Endothelial cell of umbilical vein (primary cell): ENCODE measurements around the gene KAZN. TPM values are rescaled to one million over a fixed set of nuclear protein-coding genes. Genes with fewer than 3 reads are reported as not detected.

ENCODE experiments used
- BruUV-seq: library from RNA; stranded (reverse); fragments of 400-500 nt; replicated peaks from 2 replicates; lab custom pipeline; 2021; lab: Mats Ljungman, UMichigan
- CTCF ChIA-PET: fragments of 300-600, 350-600 bp; sonication (Branson Sonifier 250); formaldehyde crosslinking; loops from one replicate; lab custom pipeline; 2021; ENCODE audit warnings: antibody characterized with exemption, inconsistent platforms; lab: Charles Lee
- POLR2A ChIA-PET: fragments of 300-600, 350-600 bp; sonication (Branson Sonifier 250); formaldehyde crosslinking; loops from one replicate; lab custom pipeline; 2021; ENCODE audit warnings: antibody characterized with exemption, inconsistent platforms; lab: Charles Lee
- DNase-seq: peaks from one replicate; pipeline ENCODE4 v3.0.0-alpha.2; 2011; ENCODE audit warnings: low read depth, low spot score
- FAIRE-seq: peaks from 2 replicates; lab custom pipeline; 2011; peaks lifted over from hg19 to GRCh38; lab: Jason Lieb, UNC
- H2AFZ ChIP-seq: 2 replicates; pipeline ENCODE4 v1.6.0; 2012; ENCODE audit warnings: low read depth, low read length, control low read depth, inconsistent platforms
- H3K27ac ChIP-seq: 2 replicates; pipeline ENCODE4 v1.5.1; 2011; ENCODE audit warnings: low read depth, mild to moderate bottlenecking, control low read depth, low read length, moderate library complexity; ENCODE audit not compliant: insufficient read depth
- H3K27me3 ChIP-seq, 2 experiments: 2 replicates each; pipeline versions ENCODE4 v1.6.0 to v1.6.1; 2011; ENCODE audit warnings: low read length in 2 of 2, mixed read lengths in 1 of 2; ENCODE audit not compliant: control insufficient read depth in 2 of 2, insufficient read depth in 2 of 2
- H3K36me3 ChIP-seq, 2 experiments: 2 replicates in 1 of 2; 3 replicates in 1 of 2; pipeline ENCODE4 v1.5.1; 2011; ENCODE audit warnings: low read length in 2 of 2, mild to moderate bottlenecking in 1 of 2, moderate library complexity in 1 of 2; ENCODE audit not compliant: control insufficient read depth in 2 of 2, insufficient read depth in 2 of 2; ENCODE audit errors: extremely low read depth in 1 of 2
- H3K4me1 ChIP-seq: 3 replicates; pipeline ENCODE4 v1.5.1; 2011; ENCODE audit warnings: mild to moderate bottlenecking, low read length; ENCODE audit not compliant: control insufficient read depth, insufficient read depth; ENCODE audit errors: extremely low read depth
- H3K4me2 ChIP-seq: 2 replicates; pipeline ENCODE4 v1.6.1; 2011; ENCODE audit warnings: low read length, control low read depth, mixed read lengths; ENCODE audit not compliant: insufficient read depth
- H3K4me3 ChIP-seq, 3 experiments: fragments of 200-600 bp in 1 of 3; sonication (generic), shearing (Covaris generic) in 1 of 3; replicated peaks in 1 of 3; 2 replicates each; pipeline ENCODE4 v1.5.1; 2011 to 2016; ENCODE audit warnings: control low read depth in 3 of 3, low read length in 3 of 3, mild to moderate bottlenecking in 2 of 3, inconsistent platforms in 1 of 3, low read depth in 1 of 3, moderate library complexity in 1 of 3; ENCODE audit not compliant: insufficient read depth in 1 of 3
- H3K79me2 ChIP-seq: 2 replicates; pipeline ENCODE4 v1.6.0; 2012; ENCODE audit warnings: low read length, inconsistent platforms; ENCODE audit not compliant: control insufficient read depth, insufficient read depth
- H3K9ac ChIP-seq: replicated peaks from 2 replicates; pipeline ENCODE3; 2011; ENCODE audit warnings: low read length, control low read depth; ENCODE audit not compliant: insufficient read depth; ENCODE audit errors: extremely low read depth
- H3K9me1 ChIP-seq: replicated peaks from 3 replicates; pipeline ENCODE4 v1.6.0; 2011; ENCODE audit warnings: mild to moderate bottlenecking, low read length; ENCODE audit not compliant: control insufficient read depth, insufficient read depth; ENCODE audit errors: extremely low read depth
- H3K9me3 ChIP-seq: replicated peaks from 2 replicates; pipeline ENCODE4 v1.5.1; 2012; ENCODE audit warnings: low read length, inconsistent platforms; ENCODE audit not compliant: control insufficient read depth, insufficient read depth
- H4K20me1 ChIP-seq: replicated peaks from 2 replicates; pipeline ENCODE3; 2011; ENCODE audit warnings: mild to moderate bottlenecking, low read length; ENCODE audit not compliant: control insufficient read depth, insufficient read depth; ENCODE audit errors: extremely low read depth
- CTCF ChIP-seq, 2 donors: IDR thresholded peaks; 1 replicate in 1 of 2; 2 replicates in 1 of 2; pipeline ENCODE4 v1.5.1; 2011; ENCODE audit warnings: low read length in 2 of 2, mild to moderate bottlenecking in 2 of 2, moderate library complexity in 2 of 2, control low read depth in 1 of 2, inconsistent platforms in 1 of 2, low read depth in 1 of 2; ENCODE audit not compliant: insufficient read depth in 1 of 2; ENCODE audit errors: extremely low read depth in 1 of 2
- EZH2 ChIP-seq: IDR thresholded peaks from 2 replicates; pipeline ENCODE4 v1.6.1; 2012; ENCODE audit warnings: borderline replicate concordance, low read depth, mild to moderate bottlenecking, moderate library complexity, low read length, inconsistent platforms; ENCODE audit not compliant: severe bottlenecking
- FOS ChIP-seq: IDR thresholded peaks from 2 replicates; pipeline ENCODE4 v1.6.1; 2011; ENCODE audit warnings: mild to moderate bottlenecking, low read length, moderate library complexity, borderline replicate concordance; ENCODE audit not compliant: insufficient read depth
- GATA2 ChIP-seq: IDR thresholded peaks from 2 replicates; pipeline ENCODE4 v1.7.0; 2011; ENCODE audit warnings: low read depth, mild to moderate bottlenecking, moderate library complexity, mixed read lengths, low read length; ENCODE audit not compliant: insufficient read length, insufficient read depth
- JUN ChIP-seq: IDR thresholded peaks from 2 replicates; pipeline ENCODE4 v1.6.1; 2011; ENCODE audit warnings: borderline replicate concordance, low read depth; ENCODE audit not compliant: insufficient read length, insufficient read depth
- MAX ChIP-seq: IDR thresholded peaks from 2 replicates; pipeline ENCODE4 v1.6.1; 2011; ENCODE audit not compliant: insufficient read depth, insufficient read length
- MYC ChIP-seq: IDR thresholded peaks from one replicate; pipeline ENCODE4 v1.6.1; 2011; ENCODE audit warnings: mild to moderate bottlenecking, low read depth, low read length
- POLR2A ChIP-seq: IDR thresholded peaks from 2 replicates; pipeline ENCODE4 v1.6.1; 2012; ENCODE audit warnings: low read depth, mild to moderate bottlenecking, control low read depth, low read length
- POLR2AphosphoS5 ChIP-seq: IDR thresholded peaks from 2 replicates; pipeline ENCODE4 v1.6.1; 2012; ENCODE audit warnings: low read depth, mild to moderate bottlenecking, control low read depth, low read length, moderate library complexity; ENCODE audit not compliant: insufficient read depth
- dilution Hi-C: fragments of 300-500 bp; cut with MboI; formaldehyde crosslinking; loops from one replicate; pipeline ENCODE4 v1.15.0; 2019; ENCODE audit warnings: low sequenced_read_pairs; ENCODE audit not compliant: extremely low pct_ligation_motif_present
- intact Hi-C: fragments of 100-400 bp; cut with micrococcal nuclease; formaldehyde crosslinking; loops from one replicate; pipeline ENCODE4 v1.10.0; 2022
- polyA plus RNA-seq, 4 experiments: library from polyadenylated mRNA; depleted of rRNA in 3 of 4; stranded (reverse) in 3 of 4; unstranded in 1 of 4; fragments of >200 nt; gene quantifications; 2 replicates each; pipeline versions ENCODE4 v1.2.1 to v1.2.3, GENCODE V29; 2011 to 2012; ENCODE audit warnings: missing spikeins in 1 of 4
- total RNA-seq: library from RNA; stranded (reverse); gene quantifications from 2 replicates; pipeline ENCODE4 v1.2.3, GENCODE V29; 2021

The KAZN gene
- total and polyA plus RNA-seq, 2 donors (not counting 3 experiments of a cell fraction or from before 2014, with no cell fraction given) = 1.6 to 5.8 TPM

- Histone ChIP-seq H3K9me1 (no peaks in the 10 kb centered on the region), H3K9me3 (no peaks in the 10 kb centered on the region), H3K79me2 (no peaks in the 10 kb centered on the region), H3K4me3 (no peak overlapping the region), H3K36me3 (no peaks in the 10 kb centered on the region), H3K4me1 (peaks cover 4% of the 10 kb centered on the region), H3K27me3 (no peaks in the 10 kb centered on the region), H3K27ac (no peak overlapping the region), H2AFZ (no peak overlapping the region), H3K9ac (no peak overlapping the region), H3K4me2 (no peak overlapping the region), H4K20me1 (no peaks in the 10 kb centered on the region)
- no peak for FAIRE-seq
- no peak for TF ChIP-seq POLR2A
- no peak for TF ChIP-seq GATA2
- no peak for TF ChIP-seq JUN
- no peak for TF ChIP-seq MAX
- no peak for TF ChIP-seq EZH2
- no peak for TF ChIP-seq MYC
- no peak for TF ChIP-seq FOS
- TF ChIP-seq CTCF (IDR thresholded peaks at IDR 0.05; ENCODE audit: extremely low read depth in 1 of 2, insufficient read depth in 1 of 2, low read depth in 1 of 2, low read length in 2 of 2) = no peak
- TF ChIP-seq POLR2AphosphoS5 = no peak
- no peak for DNase-seq
- BruUV-seq = no TSS peak
- intact Hi-C loops (no loop called here), dilution Hi-C loops (no loop called here)
- POLR2A ChIA-PET = no interaction called here
- CTCF ChIA-PET = interaction anchor here (0.6 kb wide), 1 partner anchor 32 kb away, joined by 3 read pairs; no protein-coding TSS in a partner anchor
Observed at GRCh38 chr1:14999441-14999840, 401.0 kb downstream of the KAZN start.
